ENCODE results near the gene MYO1B. TPM values are rescaled to one million over a fixed set of nuclear protein-coding genes. Genes with fewer than 3 reads are reported as not detected.

Gene MYO1B
- total RNA-seq, 1 experiment from 2014 or later, result 47.5 TPM

DNA sequence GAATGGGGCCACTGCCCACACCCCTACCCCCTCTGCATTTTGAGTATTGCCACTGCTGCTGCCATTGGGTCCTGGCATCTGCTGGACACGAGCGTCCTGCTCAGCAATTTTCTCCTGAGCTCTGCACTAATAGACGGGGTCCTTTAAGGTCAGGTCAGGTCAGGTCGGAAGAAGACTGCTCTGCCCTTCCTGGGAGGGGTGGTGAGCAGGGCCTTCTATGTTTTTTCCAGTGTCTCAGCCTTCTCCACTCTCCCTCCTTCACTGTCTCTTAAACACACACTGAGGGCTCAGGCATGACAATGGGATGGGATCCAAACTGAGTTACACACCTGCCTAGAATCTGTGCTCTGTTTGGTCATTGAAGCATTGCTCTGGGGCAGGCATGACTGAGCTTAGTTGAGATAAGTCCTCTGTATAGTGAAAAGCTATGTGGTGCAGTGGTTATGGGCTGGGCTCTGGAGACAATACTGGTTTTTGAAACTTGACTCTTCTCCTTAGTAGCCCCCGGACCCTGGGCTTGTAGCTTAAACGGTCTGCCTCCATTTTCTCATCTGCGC lies 10.6 kb downstream of the MYO1B start:
- DNase-seq (ENCODE audit: extremely low read depth, low read depth), result no peak

DNA sequence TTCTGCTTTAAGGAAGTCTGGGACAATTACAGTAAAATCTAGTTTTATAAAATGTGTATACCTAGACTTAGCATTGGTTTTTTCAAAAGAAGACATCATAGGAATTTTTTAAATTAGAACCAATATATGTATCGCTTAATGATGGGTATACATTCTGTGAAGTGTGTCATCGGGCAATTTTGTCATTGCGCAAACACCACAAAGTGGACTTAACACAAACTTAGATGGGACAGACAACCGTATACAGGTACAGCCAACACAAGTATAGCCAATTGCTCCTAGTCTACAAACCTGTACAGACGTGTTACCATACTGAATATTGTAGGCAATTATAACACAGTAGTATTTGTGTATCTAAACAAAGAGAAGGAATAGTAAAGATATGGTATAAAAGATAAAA lies 12.7 kb downstream of the MYO1B start:
- no peak for DNase-seq (ENCODE audit: extremely low read depth, low read depth)

DNA sequence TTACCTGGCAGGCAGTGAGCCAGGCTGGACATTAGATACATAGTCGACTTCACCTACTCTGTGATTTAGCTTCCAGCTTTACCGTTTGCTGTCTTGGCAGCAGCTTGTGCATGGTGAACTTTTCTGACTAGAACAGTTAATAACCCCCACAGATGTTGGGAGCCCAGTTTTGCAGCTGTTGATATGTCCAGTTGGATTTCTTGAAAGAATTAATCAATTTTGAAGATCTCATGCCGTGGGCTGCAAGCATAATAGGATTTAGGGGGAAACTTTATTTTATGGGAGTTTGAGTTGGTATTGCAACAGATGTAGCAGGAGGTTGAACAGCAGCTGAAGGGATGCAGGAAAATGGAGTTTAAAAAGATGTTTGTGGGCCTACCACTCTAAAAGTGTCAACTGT lies 13.8 kb downstream of the MYO1B start:
- DNase-seq (ENCODE audit: extremely low read depth, low read depth), result no peak

DNA sequence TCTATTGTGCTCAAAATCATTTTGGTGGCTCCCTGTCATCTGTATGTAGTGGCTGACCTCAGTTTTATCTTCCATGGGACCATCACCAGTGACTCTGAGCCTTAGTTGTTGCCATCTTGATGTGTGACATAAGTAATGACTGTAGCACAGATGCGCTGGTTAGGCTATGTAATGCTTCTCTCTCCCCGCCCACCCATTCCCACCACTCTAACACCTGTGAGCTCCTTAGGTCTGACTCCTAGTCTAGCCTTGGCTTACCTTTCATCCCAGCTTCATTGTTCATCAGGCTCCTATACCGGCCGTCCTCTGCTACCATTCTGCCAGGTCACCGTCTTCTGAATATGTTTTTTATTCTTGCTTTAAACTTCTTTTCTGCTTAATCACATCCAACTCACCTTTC lies 17.2 kb downstream of the MYO1B start:
- DNase-seq (ENCODE audit: extremely low read depth, low read depth), result no peak

DNA sequence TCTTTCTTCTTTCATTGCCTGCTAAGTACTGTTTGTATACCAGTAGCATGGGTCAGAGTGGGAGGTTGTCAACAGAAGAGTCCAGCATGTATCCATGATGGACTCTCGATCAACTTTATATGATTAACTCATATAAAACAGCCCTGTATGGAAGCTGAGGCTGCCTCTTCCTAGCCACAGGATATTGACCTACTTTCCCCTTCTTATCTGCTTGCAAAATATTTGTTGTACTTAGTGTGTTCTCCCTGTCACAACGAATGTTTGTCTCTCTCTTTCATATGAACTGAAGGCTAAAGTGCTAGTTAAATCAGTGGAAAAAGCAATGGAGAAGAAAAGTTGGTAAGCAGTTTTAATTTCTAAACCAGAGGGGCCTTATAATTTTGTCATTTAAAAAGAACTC lies 17.8 kb downstream of the MYO1B start:
- DNase-seq (ENCODE audit: extremely low read depth, low read depth), result no peak

DNA sequence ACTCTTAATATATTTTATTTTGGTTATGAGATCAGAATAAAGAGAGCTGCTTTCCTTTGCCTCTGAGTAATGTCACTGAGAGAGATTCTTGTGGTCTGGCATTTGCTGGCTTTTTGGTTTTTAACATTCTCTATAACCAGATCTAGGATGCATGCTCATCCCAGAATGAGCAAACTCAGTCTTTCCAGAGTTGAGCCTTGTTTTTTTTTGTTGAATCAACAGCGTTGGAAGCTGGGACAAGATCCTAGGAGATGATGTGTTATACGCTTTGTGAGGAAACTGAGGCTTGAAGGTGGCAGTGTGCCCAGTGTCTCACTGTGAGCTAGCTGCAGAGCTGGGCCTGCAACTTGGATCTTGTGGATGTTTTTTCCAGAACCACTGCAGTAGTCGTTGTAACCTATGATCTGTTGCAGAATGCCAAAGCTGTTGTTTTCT lies 19.5 kb downstream of the MYO1B start:
- DNase-seq (ENCODE audit: extremely low read depth, low read depth), result no peak

DNA sequence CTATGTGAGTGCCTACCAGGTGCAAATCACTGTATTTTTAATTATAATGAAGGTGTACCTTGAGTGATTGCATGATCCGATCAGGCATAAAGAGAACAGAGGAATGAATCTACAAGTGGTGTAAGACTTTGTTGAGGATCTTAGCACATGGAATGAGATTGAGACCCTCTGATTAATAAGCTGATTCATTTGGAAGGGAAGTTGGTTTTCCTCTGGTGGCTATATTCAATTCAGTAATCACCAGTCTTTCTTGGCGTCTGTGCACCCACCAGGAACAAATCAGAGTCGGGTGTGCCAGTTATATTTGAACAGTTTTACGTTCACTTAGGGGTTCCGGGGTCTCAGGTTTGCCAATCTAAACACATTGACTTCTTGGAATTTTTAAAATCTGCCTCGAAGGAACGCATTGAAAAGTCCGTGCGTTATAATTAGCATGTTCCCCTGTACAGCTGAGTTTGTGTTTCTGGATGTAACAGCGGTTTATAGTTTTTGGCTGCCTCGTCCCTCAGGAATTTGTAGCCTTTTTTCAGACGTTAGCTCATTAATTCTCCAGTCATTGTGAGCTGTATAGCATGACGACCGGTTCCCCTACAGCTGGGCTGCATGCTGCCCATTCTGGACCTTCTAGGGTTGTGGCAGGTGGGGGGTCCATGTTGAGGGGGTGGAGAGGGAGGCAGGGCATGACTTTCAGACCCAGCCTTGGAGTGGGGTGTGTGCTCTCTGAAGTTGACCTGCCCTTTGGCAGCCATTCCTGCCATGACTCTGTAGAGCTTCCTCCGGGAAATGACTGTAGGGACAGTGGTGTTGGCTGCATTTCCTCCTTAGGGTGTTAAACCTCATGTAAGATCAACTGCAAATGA lies 20.3 kb downstream of the MYO1B start:
- DNase-seq (ENCODE audit: extremely low read depth, low read depth), result no peak

DNA sequence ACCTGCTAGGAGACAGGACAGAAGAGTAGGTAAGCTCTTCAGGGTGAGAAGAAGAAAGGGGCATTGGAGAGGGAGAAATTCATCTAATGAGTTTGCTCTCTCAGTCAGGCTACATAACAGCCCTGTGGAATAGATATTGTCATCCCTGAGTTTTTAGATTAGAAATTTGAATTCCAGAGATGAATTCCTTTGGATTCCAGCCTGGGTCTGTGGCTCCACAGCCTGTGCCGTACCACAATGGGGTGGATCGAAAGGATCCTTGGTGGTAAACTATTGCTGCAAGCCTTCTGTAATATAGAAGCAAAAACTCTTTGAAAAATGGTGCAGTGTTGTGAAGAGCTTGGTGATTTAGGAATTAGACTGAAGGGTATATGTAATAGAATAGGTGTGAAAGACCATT lies 21.0 kb downstream of the MYO1B start:
- DNase-seq (ENCODE audit: extremely low read depth, low read depth), result no peak

DNA sequence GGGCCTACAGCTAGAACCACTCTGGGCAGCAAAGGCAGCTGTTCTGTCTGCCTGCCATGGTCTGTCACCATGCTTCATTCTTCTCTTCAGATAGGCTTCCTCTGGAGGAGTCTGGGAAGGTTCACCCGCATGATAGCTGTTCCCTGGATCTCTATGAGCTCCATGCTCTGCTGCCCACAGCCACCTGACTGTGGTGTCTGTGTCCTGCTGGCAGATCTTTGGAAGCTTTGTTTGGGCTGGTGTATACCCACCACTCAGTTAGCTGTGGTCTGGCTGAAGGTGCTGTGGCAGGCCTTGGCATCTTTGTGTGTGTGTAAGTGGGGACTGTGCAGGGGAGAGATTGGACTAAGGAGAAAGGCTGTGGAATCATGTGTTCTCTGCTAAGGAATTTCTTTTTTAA lies 23.4 kb downstream of the MYO1B start:
- DNase-seq (ENCODE audit: extremely low read depth, low read depth), result no peak

DNA sequence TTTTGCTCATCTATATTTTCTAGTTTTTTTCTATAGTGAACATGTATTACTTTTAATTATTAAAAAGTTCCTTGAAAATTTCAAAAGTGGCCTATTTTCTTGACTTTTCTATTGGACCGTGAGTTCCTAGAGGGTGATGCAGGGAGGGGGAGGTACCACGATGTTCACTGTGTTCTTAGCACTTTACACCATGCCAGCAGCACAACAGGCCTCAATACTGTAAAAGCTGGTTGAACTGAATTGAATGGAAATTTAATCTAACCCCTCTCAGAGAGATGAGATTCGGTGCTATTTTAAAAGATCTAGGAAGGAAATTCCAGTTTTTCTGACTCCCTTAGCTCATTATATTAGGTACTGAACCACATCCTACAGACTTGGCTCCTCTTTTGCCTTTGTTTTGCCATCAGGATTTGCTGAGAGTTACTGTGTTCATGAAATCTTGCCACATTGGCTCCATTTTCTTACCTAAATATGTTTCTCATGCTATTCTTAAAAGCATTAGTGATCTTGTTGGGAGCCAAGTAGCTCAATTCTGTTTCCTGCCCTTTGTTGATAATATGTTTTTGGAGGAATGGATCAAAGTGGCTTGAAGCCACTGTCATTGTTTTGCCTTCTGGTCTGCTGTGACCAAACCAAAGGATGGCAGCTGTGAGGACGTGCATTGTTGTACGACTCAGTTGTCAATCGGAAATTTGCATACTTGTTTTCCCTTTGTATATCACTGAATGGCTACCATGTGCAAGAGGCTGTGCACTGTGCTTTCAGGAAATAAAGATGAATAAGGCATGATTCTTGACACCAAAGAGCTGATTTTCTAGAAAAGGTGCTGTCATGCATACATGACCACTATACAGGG lies 25.3 kb downstream of the MYO1B start:
- DNase-seq (ENCODE audit: extremely low read depth, low read depth), result no peak

DNA sequence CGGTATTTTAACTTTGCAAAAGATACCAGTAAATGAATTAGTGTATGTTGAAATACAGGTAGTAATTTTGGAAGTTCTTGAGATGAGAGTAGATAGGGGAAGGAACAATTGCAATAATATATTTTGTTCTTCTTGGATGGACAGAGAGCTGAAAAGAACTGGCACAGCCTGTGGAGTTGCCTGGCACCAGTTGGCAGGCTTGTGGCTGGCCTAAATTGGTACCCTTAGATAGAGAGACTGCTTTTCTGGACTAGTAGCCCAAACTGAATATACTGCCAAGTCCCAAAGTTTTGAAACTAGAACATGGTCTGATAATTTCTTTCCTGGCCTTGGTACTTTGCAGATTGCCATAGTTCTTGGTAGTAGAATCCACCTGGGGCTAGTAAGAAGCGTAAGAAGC lies 26.9 kb downstream of the MYO1B start:
- no peak for DNase-seq (ENCODE audit: extremely low read depth, low read depth)

DNA sequence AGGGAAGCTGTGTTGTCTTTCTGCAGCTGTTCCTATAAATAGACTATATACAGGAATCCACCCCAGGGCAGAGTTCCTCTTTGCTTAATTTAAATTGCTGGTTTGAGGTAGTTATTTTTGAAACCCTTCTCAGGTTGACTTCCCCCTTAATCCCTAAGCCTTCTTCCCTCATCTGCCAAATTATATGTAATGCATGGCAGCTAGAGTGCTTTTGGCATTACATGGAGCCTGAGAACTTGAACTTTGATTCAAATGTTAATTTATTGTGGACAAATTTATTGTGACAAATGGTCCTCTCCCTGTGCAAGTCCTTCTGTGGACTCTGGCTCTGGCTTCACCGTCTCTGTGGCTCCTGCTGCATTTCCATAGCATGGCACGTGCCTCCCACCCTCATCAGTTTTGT lies 29.2 kb downstream of the MYO1B start:
- DNase-seq (ENCODE audit: extremely low read depth, low read depth), result no peak

DNA sequence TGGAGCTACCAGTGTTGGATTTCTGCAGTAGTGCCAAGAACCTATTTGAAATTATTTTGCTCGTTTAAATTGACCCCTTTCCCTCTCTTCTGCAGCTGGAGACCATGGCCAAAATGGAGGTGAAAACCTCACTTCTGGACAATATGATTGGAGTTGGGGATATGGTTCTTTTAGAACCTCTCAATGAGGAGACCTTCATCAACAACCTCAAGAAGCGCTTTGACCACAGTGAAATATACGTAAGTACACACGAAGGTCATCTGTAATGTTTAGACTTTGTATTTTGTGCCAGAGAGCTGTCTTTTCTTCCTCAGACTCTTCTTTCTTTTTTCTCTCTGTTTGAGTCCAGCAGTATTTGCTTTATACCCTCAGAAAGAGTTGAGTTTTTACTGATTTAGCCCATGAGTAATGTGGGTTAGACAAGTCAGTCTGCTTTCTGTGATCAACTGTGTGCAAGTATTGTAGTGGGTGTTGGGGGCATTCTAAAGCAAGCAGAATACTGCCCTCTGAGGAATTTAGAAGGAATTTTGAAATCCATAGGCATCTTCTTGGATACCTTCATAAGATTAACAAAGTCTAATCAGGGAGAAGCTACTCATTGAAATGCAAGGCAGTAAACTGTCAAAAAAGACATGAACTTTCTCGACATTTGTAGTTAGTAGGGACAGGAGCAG lies 31.7 kb downstream of the MYO1B start:
- DNase-seq (ENCODE audit: extremely low read depth, low read depth), result no peak

DNA sequence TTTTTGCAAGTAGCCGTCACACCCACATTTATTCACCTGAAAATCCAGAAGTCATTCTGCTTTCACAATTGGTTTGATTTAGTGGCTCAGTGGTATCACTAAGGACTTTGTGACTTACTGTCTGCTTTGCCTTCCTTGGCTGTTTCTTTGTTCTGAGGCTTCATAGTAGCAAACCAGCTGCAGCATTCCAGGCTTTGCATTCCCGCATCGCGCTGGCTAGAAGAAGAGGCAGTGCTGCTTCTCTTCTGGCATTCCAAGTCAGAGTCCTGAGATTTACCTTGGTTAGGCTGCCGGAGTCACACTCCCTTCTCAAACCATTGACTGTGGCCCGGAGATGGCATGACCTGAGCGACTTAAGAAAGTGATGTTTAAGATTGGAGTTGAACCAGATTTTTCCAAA lies 35.1 kb downstream of the MYO1B start:
- DNase-seq (ENCODE audit: extremely low read depth, low read depth), result no peak

DNA sequence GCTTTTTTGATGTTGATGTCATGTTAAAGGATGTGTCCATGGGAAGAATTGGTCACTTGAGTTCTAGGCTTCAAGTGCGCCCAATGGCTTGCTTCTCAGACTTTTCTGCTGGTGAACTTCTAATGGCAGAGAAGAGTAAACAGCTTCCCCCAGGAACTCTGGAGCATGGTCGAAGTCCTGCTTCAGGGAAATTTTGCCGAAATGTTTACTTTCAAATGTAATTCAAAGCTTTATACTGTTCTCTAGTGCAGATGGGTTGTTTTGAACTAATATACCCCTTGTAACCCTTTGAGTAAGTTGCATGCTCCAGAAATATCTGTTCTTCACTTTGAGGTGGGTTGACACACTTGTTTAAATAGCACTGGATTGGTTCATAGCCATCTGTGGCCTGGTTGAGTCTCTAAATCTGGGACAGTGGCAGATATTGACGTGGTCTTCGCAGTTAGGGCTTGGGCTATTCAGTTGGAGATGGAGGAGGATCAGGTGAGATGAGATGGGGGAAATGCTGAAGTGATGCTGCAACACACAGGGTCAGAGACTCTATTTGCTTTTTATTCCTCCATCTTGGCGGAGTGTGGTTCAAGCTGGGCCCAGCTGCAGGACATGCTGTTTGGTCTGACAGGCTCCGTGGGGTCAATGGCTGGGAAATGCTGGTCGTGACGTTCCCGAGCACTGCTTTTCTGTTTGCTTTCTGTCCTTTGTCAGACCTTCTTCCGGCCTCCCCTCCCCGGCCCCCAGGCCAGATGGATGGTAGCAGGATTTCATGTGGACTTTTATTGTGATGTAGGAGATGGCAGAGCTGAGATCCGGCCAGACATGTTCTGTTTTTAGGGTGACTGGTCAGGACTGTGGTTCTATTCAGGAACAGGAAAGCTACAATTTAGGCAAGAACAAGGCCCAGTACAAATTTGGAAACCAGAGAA lies 35.9 kb downstream of the MYO1B start:
- no peak for DNase-seq (ENCODE audit: extremely low read depth, low read depth)

DNA sequence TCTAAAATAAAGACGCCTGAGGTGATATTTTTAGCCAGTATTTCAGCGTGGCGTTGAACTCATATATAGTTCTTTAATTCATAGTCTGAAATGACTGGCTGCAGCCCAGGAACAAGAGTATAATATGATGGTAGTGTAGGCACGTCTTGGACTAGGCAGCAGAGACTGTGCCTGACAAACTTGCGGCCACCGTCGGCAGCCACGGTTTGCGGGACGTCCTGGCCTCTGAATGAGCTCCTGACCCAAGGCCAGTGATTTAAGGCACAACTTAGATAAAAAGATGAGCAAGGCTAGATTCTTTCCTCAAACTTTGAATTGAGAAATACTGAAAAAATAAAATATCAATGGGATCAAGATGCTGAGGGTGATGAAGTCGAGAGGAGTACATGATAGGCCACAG lies 40.0 kb downstream of the MYO1B start:
- DNase-seq (ENCODE audit: extremely low read depth, low read depth), result no peak

DNA sequence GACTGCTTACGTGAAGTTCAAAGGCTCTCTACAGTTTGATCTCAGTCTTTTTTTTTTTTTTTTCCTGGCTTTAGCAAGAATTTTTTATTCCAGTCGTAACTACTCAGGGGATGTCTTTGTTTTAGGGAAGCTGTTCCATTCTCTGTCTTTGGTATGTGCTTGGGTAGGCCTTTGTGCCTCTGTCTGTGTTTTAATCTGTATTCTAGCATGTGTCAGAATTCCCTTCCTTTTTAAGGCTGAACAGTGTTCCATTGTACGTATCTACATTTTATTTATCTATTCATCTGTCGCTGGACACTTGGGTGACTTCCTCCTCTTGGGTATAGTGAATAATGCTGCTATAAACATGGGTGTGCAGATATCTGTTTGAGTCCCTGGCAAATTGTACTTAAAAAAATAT lies 42.6 kb downstream of the MYO1B start:
- no peak for DNase-seq (ENCODE audit: extremely low read depth, low read depth)

DNA sequence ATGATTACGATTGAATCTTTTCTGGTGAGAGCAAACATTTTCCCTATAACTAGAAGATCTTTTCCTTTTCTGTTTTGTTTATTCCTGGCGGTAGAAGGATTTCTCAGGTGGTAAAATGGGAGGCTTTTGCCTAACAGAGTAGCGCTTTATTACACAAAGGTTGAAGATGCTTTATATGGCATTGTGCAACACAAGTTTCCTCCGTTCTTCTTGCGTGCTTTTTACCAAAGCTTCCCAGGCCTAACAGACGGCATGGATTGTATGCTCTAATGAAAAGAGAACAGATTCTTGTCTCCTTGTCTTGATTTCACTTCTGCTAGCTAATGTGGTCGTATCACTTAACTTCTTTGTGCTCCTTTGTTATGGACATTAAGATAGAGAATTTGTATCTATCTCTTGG lies 43.8 kb downstream of the MYO1B start:
- no peak for DNase-seq (ENCODE audit: extremely low read depth, low read depth)

DNA sequence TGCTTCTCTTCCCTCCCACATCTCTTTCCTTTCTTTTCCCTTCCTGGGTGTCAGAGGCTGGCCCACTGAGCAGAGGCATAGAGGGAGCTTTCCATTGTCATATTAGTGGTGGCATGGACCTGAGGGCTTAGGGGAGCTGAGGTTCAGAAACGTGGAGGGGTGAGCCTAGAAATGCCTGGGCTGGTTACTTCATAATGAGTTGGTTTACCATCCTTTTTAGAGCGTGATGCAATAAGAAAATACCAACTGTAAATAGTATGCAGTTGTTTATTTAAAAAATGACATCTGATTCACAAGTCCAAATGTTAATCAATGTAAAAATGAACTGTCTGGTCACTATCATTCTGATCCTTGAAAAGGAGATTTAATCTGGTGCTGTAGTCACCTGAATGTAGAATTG lies 46.3 kb downstream of the MYO1B start:
- no peak for DNase-seq (ENCODE audit: extremely low read depth, low read depth)

DNA sequence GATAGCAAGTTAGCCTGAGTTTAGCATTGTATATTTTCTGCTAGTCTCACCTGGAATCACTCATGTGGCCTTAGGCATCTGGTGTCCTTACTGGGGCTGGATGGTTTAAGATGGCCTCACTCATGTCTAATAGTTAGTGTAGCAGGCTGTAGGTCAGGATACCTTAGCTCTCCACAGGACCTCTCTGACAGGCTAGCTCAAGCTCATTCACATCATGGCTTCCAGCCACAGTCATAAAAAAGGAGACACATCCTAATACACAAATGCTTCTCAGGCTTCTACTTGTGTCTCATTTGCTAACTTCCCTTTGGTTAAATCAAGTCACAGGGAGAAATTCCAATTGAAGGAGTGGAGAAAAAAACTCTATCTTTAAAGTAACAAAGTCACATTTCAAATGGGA lies 47.7 kb downstream of the MYO1B start:
- DNase-seq (ENCODE audit: extremely low read depth, low read depth), result no peak
